Amygdala (tissue), 56 donors: ENCODE measurements around the gene PRKCZ.

Source experiments
- DNase-seq, 56 donors: peaks; one replicate each; lab custom pipeline; 2025; lab: John Stamatoyannopoulos, UW

Gene PRKCZ

GRCh38 chr1:2232255-2232915 is 182.2 kb downstream of the PRKCZ start:
- DNase-seq: no peak

- no peak for DNase-seq
Observed at GRCh38 chr1:2232916-2233438, 182.8 kb downstream of the PRKCZ start.

- no peak for DNase-seq
Observed at GRCh38 chr1:2233468-2233867, 183.3 kb downstream of the PRKCZ start.

GRCh38 chr1:2233997-2234761 is 184.0 kb downstream of the PRKCZ start:
- peak in 38 of 56 donors; percentile 26 to 77 (median 54) for DNase-seq

- no peak for DNase-seq
Observed at GRCh38 chr1:2234762-2235113, 184.5 kb downstream of the PRKCZ start.
